HS-27A (cell line): ENCODE measurements around the gene KIR3DL3.
"Not testable (repeated sequence)": the region's sequence is repeated elsewhere in the genome, so short reads cannot be mapped to it uniquely, and the experiment has no call there.

Experiments used
- DNase-seq: peaks from one replicate; pipeline ENCODE4 v3.0.0-alpha.2; 2012; ENCODE audit warnings: low read depth, missing footprints

KIR3DL3 gene

DNA sequence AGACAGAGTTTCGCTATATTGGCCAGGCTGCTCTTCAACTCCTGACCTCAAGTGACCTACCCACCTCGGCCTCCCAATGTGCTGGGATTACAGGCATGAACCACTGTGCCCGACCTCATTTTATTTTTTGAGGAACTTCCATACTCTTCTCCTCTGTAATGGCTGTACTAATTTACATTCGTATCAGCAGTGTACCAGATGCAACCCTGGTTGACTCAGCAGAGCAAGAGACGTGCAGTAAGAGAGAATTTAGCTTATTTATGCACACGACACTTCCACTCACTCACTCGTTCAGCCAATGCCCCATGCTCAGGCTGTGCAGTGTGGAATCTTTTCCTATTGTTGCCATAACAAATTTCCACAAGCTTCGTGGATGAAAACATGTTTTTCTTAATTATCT lies 6.9 kb downstream of the KIR3DL3 start:
- no peak for DNase-seq

DNA sequence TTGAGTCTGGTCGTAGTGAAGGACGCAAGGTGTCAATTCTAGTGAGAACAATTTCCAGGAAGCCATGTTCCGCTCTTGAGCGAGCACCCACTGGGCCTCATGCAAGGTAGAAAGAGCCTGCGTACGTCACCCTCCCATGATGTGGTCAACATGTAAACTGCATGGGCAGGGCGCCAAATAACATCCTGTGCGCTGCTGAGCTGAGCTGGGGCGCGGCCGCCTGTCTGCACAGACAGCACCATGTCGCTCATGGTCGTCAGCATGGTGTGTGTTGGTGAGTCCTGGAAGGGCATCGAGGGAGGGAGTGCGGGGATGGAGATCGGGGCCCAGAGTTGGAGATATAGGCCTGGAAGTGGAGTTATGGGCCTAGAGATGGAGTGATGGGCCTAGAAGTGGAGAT lies 14.1 kb downstream of the KIR3DL3 start, which contains the start of gene KIR2DL3:
KIR2DL3 (plus strand) TSS at position 208 of the 400 bp plus-strand sequence; CDS start at position 241, 33 bp downstream.
- DNase-seq, result not testable (repeated sequence)

DNA sequence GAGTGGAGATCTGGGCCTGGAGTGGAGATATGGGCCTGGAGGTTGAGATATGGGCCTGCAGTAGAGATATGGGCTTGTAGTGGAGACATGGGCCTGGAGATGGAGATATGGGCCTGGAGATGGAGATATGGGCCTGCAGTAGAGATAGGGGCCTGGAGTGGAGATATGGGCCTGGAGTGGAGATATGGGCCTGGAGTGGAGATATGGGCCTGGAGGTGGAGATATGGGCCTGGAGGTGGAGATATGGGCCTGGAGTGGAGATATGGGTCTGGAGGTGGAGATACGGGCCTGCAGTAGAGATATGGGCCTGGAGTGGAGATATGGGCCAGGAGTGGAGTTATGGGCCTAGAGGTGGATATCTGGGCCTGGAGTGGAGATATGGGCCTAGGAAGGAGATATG lies 14.5 kb downstream of the KIR3DL3 start:
- DNase-seq, result no peak

DNA sequence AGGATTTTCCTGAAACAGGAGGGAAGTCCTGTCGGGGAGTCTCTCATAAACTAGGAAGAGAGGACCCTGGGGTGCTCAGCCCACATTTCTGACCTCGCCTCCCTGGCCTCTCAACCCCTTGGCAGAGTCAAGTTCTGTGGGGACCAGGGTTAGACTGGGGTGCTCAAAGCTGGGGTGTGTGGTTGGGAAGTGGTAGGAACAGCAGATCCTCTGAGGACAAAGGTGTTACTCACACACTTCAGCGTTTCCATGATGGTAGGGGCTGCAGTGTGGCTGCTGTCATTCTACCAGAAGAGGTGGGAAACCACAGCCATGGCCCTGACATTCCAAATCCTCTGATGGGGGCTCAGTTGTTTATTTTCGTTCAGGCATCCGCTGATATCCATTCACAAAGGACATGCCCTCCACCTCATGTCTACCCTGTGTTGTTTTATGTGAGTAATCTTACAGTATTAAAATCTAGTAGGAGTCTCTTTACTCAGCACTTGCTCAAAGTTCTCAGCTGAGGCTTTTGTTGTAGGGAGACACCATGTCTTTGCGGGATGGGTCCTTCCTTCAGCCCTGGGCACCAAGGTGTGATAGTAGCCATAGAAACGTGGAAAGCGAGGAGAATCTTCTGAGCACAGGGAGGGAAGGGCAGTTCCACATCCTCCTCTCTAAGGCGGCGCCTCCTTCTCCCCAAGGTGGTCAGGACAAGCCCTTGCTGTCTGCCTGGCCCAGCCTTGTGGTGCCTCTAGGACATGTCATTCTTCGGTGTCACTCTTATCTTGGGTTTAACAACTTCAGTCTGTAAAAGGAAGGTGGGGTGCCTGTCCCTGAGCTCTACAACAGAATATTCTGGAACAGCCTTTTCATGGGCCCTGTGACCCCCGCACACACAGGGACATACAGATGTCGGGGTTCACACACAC lies 15.6 kb downstream of the KIR3DL3 start:
- no peak for DNase-seq

DNA sequence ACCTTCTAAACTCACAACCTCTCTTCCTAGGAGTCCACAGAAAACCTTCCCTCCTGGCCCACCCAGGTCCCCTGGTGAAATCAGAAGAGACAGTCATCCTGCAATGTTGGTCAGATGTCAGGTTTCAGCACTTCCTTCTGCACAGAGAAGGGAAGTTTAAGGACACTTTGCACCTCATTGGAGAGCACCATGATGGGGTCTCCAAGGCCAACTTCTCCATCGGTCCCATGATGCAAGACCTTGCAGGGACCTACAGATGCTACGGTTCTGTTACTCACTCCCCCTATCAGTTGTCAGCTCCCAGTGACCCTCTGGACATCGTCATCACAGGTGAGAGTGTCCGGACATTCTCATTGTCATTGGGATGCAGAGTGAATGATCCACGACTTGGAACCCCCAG lies 17.7 kb downstream of the KIR3DL3 start:
- not testable (repeated sequence) for DNase-seq

DNA sequence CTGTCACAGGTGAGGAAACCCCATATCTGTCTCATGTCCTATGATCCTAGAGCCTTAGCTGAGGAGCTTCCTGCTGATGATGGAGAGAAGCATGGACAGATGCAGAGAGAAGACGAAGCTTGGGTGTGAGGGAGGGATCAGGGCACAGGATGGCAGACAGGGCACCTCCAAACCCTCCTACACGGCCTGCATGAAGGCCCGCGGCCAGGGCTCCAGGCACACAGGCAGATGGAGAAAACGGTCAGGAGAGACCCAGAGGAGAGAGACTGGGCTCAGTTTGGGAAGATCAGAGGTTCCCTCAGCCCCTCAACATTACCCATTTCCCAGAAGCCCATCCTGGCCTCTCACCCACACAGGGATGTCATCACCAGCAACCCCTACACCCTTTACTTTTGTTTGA lies 19.8 kb downstream of the KIR3DL3 start:
- DNase-seq, result not testable (repeated sequence)

DNA sequence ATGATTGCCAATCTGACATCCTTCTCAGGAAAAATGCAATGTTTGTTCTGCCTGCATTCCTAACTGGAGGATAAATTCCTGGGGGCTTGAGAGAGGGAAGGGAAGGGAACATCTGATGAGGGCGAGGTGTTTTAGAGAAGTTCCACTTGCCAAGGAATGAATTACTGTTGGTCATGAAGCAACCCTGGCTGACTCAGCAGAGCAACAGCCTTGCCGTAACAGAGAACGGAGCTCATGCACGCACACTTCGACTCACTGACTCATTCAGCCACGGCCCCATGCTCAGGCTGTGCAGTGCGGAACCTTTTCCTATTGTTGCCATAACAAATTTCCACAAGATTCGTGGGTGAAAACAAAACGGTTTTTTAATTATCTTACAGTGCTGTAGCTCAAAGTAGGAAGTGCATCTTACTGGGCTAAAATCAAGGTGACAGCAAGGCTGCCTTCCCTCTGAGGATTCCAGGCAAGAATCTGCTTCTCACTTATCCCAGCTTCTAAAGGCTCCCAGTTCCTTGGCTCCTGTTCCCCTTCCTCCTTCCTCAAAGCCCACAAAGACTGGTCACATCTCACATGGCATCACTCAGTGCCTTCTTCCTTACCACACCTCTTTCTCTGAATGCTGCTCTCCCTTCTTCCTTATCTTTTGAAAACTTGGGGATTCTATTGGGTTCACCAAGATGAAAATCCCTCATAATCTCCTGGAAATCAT lies 23.5 kb downstream of the KIR3DL3 start:
- DNase-seq, result not testable (repeated sequence)

DNA sequence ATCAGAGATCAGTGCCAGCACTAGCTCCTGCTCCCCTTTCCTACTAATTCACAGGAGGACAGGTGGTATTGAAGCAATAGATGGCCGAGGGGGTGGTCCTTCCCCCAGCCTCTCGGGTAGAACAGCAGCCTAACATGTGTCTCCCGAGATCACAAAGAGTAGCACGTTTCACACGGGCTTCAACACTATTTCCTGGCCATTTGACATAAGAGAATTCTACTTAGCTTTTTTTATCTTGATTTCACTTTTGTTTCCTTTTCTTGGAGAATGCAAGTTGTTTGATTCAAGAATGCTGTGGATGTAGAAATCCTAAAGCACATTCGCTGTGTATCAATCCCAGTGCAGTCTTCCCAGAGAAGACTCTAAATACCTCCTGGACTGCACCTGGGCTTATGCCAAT lies 26.0 kb downstream of the KIR3DL3 start:
- not testable (repeated sequence) for DNase-seq

DNA sequence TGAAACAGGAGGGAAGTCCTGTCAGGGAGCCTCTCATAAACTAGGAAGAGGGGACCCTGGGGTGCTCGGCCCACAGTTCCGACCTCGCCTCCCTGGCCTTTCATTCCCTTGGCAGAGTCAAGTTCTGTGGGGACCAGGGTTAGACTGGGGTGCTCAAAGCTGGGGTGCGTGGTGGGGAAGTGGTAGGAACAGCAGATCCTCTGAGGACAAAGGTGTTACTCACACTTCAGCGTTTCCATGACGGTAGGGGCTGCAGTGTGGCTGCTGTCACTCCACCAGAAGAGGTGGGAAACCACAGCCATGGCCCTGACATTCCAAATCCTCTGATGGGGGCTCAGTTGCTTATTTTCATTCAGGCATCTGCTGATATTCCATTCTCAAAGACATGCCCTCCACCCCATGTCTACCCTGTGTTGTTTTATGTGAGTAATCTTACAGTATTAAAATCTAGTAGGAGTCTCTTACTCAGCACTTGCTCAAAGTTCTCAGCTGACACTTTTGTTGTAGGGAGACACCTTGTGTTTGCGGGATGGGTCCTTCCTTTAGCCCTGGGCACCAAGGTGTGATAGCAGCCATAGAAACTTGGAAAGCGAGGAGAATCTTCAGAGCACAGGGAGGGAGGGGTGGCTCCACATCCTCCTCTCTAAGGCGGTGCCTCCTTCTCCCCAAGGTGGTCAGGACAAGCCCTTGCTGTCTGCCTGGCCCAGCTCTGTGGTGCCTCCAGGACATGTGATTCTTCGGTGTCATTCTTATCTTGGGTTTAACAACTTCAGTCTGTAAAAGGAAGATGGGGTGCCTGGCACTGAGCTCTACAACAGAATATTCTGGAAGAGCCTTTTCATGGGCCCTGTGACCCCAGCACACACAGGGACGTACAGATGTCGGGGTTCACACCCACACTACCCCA lies 32.2 kb downstream of the KIR3DL3 start:
- DNase-seq, result not testable (repeated sequence)

DNA sequence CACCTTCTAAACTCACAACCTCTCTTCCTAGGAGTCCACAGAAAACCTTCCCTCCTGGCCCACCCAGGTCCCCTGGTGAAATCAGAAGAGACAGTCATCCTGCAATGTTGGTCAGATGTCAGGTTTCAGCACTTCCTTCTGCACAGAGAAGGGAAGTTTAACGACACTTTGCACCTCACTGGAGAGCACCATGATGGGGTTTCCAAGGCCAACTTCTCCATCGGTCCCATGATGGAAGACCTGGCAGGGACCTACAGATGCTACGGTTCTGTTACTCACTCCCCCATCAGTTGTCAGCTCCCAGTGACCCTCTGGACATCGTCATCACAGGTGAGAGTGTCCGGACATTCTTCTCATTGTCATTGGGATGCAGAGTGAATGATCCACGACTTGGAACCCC lies 34.3 kb downstream of the KIR3DL3 start:
- DNase-seq, result not testable (repeated sequence)

DNA sequence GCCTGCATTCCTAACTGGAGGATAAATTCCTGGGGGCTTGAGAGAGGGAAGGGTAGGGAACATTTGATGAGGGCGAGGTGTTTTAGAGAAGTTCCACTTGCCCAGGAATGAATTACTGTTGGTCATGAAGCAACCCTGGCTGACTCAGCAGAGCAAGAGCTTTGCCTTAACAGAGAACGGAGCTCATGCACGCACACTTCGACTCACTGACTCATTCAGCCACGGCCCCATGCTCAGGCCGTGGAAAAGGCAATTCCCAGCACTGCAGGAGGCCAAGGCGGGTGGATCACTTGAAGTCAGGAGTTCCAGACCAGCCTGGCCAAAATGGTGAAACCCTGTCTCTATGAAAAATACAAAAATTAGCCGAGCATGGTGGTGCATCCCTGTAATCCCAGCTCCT lies 40.0 kb downstream of the KIR3DL3 start:
- not testable (repeated sequence) for DNase-seq

DNA sequence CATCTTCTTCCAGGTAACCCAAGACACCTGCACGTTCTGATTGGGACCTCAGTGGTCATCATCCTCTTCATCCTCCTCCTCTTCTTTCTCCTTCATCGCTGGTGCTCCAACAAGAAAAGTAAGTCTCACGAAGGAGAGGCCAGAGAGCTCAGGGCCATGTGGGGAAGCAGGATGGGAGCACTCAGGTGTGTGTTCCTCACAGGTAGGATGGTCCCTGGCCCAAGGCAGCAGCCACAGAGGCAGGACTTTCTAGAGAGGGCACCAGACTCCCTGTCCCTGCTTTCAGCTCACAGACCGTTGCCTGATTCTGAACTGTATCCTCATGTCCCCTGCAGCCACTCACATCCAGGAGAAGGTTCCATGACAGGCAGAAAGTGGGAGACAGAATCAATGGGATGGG lies 42.2 kb downstream of the KIR3DL3 start:
- not testable (repeated sequence) for DNase-seq

DNA sequence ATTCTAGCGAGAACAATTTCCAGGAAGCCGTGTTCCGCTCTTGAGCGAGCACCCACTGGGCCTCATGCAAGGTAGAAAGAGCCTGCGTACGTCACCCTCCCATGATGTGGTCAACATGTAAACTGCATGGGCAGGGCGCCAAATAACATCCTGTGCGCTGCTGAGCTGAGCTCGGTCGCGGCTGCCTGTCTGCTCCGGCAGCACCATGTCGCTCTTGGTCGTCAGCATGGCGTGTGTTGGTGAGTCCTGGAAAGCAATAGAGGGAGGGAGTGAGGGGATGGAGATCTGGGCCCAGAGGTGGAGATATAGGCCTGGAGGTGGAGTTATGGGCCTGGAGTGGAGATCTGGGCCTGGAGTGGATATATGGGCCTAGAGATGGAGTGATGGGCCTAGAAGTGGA lies 45.4 kb downstream of the KIR3DL3 start, which contains the start of gene KIR2DL1:
KIR2DL1 (plus strand) TSS at position 148 of the 400 bp plus-strand sequence; CDS start at position 206, 58 bp downstream.
- DNase-seq, result not testable (repeated sequence)

DNA sequence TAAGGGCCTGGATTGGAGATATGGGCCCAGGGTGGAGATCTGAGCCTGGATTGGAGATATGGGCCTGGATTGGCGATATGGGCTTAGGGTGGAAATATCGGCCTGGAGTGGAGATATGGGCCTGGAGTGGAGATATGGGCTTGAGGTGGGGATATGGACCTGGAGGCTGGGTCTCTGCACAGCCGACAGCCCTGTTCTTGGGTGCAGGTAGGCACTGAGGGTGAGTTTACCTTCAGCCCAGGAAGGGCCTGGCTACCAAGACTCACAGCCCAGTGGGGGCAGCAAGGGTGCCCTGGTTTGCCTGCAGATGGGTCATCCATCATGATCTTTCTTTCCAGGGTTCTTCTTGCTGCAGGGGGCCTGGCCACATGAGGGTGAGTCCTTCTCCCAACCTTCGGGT lies 46.3 kb downstream of the KIR3DL3 start:
- not testable (repeated sequence) for DNase-seq

DNA sequence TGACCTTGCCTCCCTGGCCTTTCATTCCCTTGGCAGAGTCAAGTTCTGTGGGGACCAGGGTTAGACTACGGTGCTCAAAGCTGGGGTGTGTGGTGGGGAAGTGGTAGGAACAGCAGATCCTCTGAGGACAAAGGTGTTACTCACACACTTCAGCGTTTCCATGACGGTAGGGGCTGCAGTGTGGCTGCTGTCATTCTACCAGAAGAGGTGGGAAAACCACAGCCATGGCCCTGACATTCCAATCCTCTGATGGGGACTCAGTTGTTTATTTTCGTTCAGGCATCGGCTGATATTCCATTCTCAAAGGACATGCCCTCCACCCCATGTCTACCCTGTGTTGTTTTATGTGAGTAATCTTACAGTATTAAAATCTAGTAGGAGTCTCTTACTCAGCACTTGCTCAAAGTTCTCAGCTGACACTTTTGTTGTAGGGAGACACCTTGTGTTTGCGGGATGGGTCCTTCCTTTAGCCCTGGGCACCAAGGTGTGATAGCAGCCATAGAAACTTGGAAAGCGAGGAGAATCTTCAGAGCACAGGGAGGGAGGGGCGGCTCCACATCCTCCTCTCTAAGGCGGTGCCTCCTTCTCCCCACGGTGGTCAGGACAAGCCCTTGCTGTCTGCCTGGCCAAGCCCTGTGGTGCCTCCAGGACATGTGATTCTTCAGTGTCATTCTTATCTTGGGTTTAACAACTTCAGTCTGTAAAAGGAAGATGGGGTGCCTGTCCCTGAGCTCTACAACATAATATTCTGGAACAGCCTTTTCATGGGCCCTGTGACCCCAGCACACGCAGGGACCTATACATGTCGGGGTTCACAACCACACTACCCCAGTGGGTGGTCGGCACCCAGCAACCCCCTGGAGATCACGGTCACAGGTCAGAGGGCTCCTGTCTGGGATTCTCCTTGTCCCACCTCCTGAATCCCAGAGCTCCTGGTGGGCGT lies 47.0 kb downstream of the KIR3DL3 start:
- DNase-seq, result peak; percentile 9

DNA sequence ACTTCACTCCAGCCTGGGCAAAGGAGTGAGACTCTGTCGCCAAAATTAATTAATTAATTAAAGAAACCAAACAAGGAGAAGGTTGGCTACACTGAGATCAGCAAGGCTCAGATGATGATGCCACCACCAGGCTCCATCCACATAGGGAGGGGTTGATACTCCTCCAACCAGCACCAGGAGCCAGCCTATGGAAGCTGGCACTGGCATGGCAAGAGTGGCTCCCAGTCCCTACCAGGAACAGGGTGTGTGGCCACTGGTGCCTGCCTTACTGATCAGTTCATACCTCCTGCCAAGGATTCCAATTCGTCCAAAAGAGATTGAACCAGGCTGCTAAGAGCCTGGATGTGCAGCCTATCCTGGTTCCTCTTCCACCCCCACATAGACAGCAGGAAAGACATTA lies 48.4 kb downstream of the KIR3DL3 start:
- not testable (repeated sequence) for DNase-seq

DNA sequence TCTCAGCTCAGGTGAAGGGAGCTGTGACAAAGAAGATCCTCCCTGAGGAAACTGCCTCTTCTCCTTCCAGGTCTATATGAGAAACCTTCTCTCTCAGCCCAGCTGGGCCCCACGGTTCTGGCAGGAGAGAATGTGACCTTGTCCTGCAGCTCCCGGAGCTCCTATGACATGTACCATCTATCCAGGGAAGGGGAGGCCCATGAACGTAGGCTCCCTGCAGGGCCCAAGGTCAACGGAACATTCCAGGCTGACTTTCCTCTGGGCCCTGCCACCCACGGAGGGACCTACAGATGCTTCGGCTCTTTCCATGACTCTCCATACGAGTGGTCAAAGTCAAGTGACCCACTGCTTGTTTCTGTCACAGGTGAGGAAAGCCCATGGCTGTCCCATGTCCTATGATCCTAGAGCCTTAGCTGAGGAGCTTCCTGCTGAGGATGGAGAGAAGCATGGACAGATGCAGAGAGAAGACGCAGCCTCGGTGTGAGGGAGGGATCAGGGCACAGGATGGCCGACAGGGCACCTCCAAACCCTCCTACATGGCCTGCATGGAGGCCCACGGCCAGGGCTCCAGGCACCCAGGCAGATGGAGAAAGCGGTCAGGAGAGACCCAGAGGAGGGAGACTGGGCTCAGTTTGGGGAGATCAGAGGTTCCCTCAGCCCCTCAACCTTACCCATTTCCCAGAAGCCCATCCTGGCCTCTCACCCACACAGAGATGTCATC lies 51.0 kb downstream of the KIR3DL3 start:
- not testable (repeated sequence) for DNase-seq

DNA sequence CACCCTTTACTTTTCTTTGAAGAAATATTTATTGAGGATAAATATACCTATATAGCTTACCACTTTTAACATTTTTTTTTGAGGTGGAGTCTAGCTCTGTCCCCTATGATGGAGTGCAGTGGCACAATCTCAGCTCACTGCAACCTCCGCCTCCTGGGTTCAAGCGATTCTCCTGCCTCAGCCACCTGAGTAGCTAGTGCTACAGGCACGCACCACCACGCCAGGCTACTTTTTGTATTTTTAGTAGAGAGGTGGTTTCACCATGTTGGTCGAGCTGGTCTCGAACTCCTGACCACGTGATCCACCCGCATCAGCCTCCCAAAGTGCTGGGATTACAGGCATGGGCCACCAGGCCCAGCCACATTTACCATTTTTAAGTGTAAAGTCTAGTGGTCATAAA lies 51.6 kb downstream of the KIR3DL3 start:
- not testable (repeated sequence) for DNase-seq

DNA sequence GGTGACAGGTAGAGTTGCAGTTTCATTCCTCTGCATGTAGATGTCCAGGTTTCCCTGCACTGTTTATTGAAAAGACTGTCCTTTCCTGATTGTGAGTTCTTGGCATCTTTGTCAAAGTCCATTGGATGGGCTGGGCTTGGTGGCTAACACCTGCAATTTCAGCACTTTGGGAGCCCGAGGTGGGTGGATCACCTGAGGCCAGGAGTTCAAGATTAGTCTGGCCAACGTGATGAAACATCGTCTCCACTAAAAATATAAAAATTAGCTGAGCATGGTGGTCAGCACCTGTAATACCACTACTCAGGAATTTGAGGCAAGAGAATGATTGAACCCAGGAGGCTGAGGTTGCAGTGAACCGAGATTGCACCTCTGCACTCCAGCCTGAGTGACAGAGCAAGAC lies 53.6 kb downstream of the KIR3DL3 start:
- DNase-seq, result not testable (repeated sequence)

DNA sequence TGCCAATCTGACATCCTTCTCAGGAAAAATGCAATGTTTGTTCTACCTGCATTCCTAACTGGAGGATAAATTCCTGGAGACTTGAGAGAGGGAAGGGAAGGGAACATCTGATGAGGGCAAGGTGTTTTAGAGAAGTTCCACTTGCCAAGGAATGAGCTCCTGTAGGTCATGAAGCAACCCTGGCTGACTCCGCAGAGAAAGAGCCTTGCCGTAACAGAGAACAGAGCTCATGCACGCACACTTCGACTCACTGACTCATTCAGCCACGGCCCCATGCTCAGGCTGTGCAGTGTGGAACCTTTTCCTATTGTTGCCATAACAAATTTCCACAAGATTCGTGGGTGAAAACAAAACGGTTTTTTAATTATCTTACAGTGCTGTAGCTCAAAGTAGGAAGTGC lies 54.7 kb downstream of the KIR3DL3 start:
- not testable (repeated sequence) for DNase-seq
